Effector memory CD4-positive, alpha-beta T cell (primary cell): ENCODE measurements around the gene MCFD2.

ENCODE experiments used
- DNase-seq, 3 donors: peaks; one replicate each; pipeline ENCODE4 v3.0.0-alpha.2; 2020
- H3K27ac ChIP-seq: 2 replicates; pipeline ENCODE4 v1.7.0; 2013; ENCODE audit warnings: mild to moderate bottlenecking, low read length, moderate library complexity; ENCODE audit not compliant: insufficient read depth, poor library complexity, severe bottlenecking
- H3K27me3 ChIP-seq: replicated peaks from 2 replicates; pipeline ENCODE4 v1.7.0; 2013; ENCODE audit warnings: mild to moderate bottlenecking, low read length; ENCODE audit not compliant: insufficient read depth, control insufficient read depth, poor library complexity, severe bottlenecking
- H3K36me3 ChIP-seq: 2 replicates; pipeline ENCODE4 v1.7.0; 2013; ENCODE audit warnings: mild to moderate bottlenecking, low read length, moderate library complexity; ENCODE audit not compliant: control insufficient read depth, insufficient read depth
- H3K4me1 ChIP-seq: 2 replicates; pipeline ENCODE4 v1.7.0; 2013; ENCODE audit warnings: low read length, mild to moderate bottlenecking; ENCODE audit not compliant: control insufficient read depth, insufficient read depth, poor library complexity, severe bottlenecking
- H3K4me3 ChIP-seq: 2 replicates; pipeline ENCODE4 v1.7.0; 2013; ENCODE audit warnings: low read length, low read depth, mild to moderate bottlenecking; ENCODE audit not compliant: insufficient read depth, poor library complexity, severe bottlenecking
- H3K9me3 ChIP-seq: 2 replicates; pipeline ENCODE4 v1.7.0; 2013; ENCODE audit warnings: mild to moderate bottlenecking, low read length, moderate library complexity; ENCODE audit not compliant: control insufficient read depth

Gene MCFD2

DNA sequence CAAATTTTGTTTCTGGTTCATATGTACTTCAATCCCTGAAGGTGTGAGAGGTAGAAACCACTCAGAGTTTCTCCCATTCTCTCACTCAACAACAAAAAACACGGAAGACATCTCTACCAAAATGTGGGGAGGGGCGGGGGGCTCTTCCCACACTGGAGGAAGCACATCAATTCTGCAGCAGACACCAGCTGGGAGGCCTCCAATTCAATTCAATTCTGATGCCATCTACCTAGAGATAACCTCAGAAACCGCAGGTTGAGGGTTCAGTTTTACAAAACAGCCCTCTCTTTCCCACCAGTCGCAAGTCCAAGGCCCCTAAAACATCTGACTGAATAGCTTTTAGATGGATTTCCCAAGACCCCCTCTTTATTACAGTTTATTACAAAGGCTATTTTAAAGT lies 7.0 kb upstream of the MCFD2 start:
- Histone ChIP-seq H3K27me3 (no peaks in the 10 kb centered on the region), H3K27ac (no peak overlapping the region)
- no peak for DNase-seq

DNA sequence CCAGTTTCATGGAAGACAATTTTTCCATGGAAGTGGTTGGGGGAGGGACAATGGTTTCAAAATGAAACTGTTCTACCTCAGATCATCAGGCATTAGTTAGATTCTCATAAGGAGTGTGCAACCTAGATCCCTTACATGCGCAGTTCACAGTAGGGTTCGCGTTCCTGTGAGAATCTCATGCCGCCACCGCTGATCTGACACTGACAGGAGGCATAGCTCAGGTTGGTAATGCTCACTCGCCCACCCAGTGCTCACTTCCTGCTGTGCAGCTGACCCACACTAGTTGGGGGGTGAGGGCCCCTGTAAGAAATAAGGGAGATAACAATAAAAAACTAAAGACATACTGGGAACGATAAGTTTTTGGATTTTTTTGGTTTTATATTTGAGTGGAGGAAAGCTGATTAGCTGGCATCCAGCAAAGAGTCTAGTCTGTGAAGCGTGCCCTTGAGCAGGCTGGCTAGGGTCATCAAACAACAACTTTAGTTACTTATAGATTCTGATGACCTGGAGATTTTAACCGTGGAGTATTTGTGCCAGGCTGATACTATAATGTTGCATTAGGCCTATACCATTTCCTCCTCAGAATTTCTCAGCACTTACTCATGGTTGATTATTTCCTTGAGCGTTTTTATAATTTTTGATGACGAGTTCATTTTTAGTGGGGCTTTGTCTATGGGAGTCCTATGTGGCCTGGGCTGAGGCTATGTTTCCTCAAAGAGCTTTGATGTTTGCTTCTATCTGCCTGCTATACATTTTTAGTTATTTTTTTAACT lies 6.3 kb upstream of the MCFD2 start:
- no peak overlapping the region for H3K4me3 ChIP-seq
- no peaks in the 10 kb centered on the region for H3K9me3 ChIP-seq
- no peak for DNase-seq
- peaks cover 4% of the 10 kb centered on the region for H3K4me1 ChIP-seq
- no peak overlapping the region for H3K27ac ChIP-seq
- no peaks in the 10 kb centered on the region for H3K27me3 ChIP-seq
- H3K36me3 ChIP-seq, result no peaks in the 10 kb centered on the region

More for the DNA sequence above, 7.0 kb upstream of the MCFD2 start:
- Histone ChIP-seq H3K4me3 (no peak overlapping the region), H3K9me3 (no peaks in the 10 kb centered on the region), H3K4me1 (no peaks in the 10 kb centered on the region), H3K36me3 (no peaks in the 10 kb centered on the region)

DNA sequence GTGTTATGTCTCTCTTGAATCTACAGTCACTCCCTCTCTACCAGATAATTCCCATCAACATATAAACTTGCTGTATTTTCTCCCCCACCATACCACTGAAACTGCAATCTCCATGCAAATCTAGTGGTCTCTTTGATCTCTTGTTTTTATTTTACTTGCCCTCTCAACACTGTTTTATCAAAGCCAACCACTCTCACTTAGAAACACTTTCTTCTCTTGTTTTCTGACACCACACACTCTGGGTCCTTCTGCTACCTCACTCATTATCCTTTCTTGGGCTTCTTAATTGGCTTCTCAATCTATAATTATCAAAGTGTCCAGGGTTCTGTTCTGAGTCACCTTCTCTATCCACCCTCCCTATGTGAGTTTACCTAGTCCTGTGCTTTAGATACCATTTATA lies 2.0 kb upstream of the MCFD2 start:
- Histone ChIP-seq H3K36me3 (no peaks in the 10 kb centered on the region), H3K4me3 (no peak overlapping the region), H3K27me3 (no peaks in the 10 kb centered on the region), H3K9me3 (no peaks in the 10 kb centered on the region), H3K4me1 (peaks cover 7% of the 10 kb centered on the region), H3K27ac (no peak overlapping the region)
- no peak for DNase-seq

DNA sequence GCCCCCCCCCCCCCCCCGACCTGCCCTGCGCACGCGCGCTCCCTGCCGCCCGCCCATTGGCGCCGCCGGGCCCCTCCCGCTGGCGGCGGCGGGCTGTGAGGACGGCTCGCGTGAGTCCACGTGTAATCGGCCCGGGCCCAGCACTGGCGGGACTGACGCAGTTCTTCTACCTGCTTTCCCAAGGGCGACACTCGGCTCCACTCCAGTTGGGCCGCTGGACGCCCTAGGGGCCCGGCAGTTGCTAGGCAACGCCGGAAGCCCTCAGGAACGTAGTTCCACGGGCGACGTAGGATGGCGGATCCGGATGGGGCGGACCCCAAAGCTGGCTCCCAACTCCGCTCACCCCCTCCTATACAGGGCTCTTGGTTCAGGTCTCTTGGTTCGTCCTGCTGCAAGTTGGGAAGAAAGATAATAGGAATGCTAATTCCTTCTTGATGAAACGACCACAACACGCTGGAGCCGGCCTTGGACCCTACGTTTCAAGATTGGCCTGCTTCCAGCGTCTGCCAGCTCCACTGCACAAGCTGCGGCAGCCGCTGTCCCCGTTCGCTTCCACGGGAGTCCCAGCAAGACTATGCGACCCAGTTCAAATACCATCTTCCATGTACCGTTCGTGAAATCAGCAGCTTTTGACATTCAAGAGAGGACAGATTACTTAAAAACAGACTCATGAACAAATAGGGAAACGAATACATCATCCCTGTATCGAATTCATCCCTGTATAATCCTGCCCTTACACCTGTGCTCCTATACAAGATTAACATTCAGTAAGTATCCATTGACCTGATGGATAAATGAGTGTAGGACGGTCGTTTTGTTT lies 415 bp upstream of the MCFD2 start:
- Histone ChIP-seq H3K27ac (peak overlapping the region; percentile 94), H3K27me3 (no peaks in the 10 kb centered on the region), H3K36me3 (no peaks in the 10 kb centered on the region), H3K9me3 (no peaks in the 10 kb centered on the region), H3K4me3 (peak overlapping the region; percentile 94), H3K4me1 (peaks cover 7% of the 10 kb centered on the region)
- DNase-seq, result peak; percentile 66 to 75 (median 74)

DNA sequence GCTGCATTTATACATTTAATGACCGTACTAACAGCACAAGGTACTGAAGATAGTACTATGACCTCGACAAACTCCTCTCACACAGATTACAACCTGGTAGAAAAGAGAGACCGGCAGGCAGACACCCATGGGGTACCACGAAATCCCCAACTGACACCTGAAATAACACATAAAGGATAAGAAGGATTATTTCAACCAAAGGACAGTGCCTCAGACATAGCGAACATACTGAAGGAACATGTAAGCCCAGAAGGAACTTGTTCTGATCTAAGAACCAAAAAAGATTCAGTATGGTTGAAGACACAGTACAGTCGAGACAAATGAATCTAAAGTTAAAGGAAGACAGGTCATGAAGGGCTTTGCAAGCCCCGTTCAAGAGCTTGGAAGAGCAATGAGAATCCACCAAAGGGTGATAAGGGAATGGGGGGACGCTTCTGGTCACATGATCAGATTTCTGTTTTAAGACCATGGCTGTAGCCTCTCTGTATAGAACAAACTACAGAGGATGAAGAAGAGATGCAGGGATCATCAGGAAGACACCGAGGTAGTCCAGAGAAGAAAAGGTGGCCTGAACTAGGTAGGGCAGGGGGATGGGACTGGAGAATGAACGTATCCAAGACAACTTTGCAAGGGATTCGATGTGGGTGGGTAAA lies 902 bp downstream of the MCFD2 start:
- Histone ChIP-seq H3K4me3 (peak overlapping the region; percentile 94), H3K27ac (peak overlapping the region; percentile 94), H3K9me3 (no peaks in the 10 kb centered on the region), H3K36me3 (peaks cover under 1% of the 10 kb centered on the region), H3K4me1 (peaks cover 7% of the 10 kb centered on the region), H3K27me3 (no peaks in the 10 kb centered on the region)
- DNase-seq, result no peak

DNA sequence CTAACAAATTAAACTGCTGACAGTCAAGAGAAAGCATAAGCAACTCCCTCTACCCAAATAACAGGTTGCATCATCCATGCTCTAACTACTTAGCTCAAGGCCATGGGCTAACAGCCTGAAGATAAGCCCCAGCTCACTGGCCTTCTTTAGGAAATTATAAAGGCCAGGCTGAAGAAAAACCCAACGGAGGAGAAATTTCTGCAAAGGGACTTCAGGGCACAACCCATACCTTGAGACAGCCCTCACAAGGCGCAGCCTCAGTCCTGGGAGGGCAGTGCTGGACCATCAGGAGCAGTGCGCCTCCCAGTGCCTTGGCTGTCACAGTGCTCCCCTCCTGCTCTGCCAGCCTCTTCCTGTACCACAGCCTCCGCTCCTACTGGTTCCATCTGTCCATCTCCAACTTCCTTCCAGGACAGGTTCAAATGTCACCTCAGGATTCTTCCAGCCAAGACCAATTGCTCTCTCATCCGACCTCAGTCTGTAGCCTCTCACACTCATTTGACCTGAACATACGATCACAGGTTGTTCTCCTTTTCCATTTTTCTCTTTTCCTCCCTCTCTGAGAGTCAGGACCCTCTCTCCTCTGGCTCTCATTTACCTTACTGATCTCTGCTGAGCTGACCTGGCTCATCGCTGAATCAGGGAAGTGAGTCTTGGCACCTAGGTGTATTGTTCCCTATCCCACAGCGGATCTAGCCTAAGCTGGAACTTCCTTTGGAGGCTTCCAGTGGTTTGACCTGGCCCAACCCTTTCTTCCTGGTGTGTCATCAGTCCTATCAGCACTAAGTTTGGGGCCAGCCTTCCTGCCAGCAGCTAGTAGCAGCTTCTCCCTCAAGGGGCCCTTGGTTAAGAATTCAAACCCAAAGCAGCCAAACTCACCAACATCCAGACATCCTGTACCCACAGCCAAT lies 1.9 kb downstream of the MCFD2 start:
- Histone ChIP-seq H3K4me3 (no peak overlapping the region), H3K27me3 (no peaks in the 10 kb centered on the region), H3K4me1 (peaks cover 7% of the 10 kb centered on the region), H3K36me3 (peaks cover 11% of the 10 kb centered on the region), H3K9me3 (no peaks in the 10 kb centered on the region), H3K27ac (no peak overlapping the region)
- no peak for DNase-seq

DNA sequence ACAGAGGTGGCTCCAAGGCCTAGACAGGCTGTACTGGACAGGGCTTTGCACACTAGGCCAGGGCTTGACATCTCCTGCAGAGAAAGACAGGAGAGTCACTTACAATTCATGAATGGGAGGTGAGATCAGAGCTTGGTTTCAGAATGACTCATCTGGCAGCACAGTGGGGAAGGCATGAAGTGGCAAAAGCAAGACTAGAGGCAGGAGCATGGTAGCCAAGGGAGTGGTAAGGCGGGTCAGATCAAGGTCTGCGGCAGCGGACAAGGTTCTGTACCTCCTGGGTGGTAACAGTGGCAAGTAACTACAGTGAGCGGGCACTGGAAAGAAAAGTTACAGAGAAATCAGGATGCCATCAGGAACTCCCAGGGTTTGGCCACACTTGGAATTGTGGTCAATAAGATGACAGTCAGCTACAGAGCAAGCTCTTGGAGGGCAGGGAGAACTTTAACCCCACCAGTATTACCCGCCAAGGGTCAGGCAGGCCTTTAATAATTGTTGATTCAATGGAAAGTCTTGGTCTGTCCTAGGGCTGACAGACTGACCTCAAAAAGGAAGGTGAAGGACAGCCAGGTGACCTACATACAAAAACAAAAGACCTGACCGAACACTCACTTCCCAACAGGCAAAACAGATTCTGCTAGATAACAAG lies 5.7 kb downstream of the MCFD2 start:
- H3K27ac ChIP-seq, result no peak overlapping the region
- no peak overlapping the region for H3K4me3 ChIP-seq
- H3K9me3 ChIP-seq, result no peaks in the 10 kb centered on the region
- peaks cover 44% of the 10 kb centered on the region for H3K36me3 ChIP-seq
- no peak for DNase-seq
- peaks cover under 1% of the 10 kb centered on the region for H3K4me1 ChIP-seq
- H3K27me3 ChIP-seq, result no peaks in the 10 kb centered on the region

DNA sequence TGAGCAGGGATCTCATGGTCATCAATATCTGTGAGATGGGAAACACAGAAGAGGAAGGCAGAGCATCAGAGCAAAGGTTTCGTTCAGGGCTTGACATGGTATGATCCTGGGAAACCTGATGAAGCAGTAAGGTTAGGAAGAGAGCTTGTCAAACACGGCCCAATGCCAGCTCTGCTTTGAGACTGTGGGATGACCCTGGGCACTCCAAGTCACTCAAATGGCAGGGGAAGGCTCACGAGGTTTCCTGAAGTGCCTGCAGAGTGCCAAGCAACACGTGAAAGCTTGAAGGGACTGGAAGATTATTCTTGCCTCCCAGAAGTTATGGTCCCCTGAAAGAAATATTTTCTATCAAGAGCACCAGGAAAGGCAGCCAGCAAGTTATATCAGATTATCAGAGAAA lies 6.5 kb downstream of the MCFD2 start:
- H3K36me3 ChIP-seq, result peaks cover 44% of the 10 kb centered on the region
- H3K9me3 ChIP-seq, result no peaks in the 10 kb centered on the region
- no peak overlapping the region for H3K4me3 ChIP-seq
- DNase-seq, result no peak
- no peaks in the 10 kb centered on the region for H3K27me3 ChIP-seq
- no peak overlapping the region for H3K27ac ChIP-seq
- no peaks in the 10 kb centered on the region for H3K4me1 ChIP-seq
